IPS-15b (cell line): ENCODE measurements around the gene VTCN1.

ENCODE experiments used
- H3K27me3 ChIP-seq: one replicate; pipeline ENCODE4 v1.6.1; 2013; ENCODE audit warnings: low read length; ENCODE audit not compliant: control insufficient read depth, insufficient read depth
- H3K36me3 ChIP-seq: one replicate; pipeline ENCODE4 v1.6.1; 2013; ENCODE audit warnings: low read length; ENCODE audit not compliant: control insufficient read depth, insufficient read depth
- H3K4me1 ChIP-seq: one replicate; pipeline ENCODE4 v1.6.1; 2013; ENCODE audit warnings: mild to moderate bottlenecking, low read length; ENCODE audit not compliant: control insufficient read depth, insufficient read depth
- H3K4me3 ChIP-seq: one replicate; pipeline ENCODE4 v1.5.1; 2013; ENCODE audit warnings: low read depth, low read length
- H3K9ac ChIP-seq: one replicate; pipeline ENCODE4 v1.6.1; 2013; ENCODE audit warnings: low read depth, mild to moderate bottlenecking, low read length
- H3K9me3 ChIP-seq: one replicate; pipeline ENCODE4 v1.6.1; 2013; ENCODE audit warnings: mild to moderate bottlenecking, low read length; ENCODE audit not compliant: control insufficient read depth, insufficient read depth

VTCN1 gene

GRCh38 chr1:117177376-117177775 lies 33.4 kb downstream of the VTCN1 start:
- Histone ChIP-seq H3K4me3 (no peak overlapping the region), H3K36me3 (no peaks in the 10 kb centered on the region), H3K27me3 (no peaks in the 10 kb centered on the region), H3K9ac (no peak overlapping the region), H3K4me1 (peaks cover under 1% of the 10 kb centered on the region), H3K9me3 (no peaks in the 10 kb centered on the region)

- no peak overlapping the region for H3K4me3 ChIP-seq
- no peaks in the 10 kb centered on the region for H3K36me3 ChIP-seq
- no peaks in the 10 kb centered on the region for H3K27me3 ChIP-seq
- H3K9ac ChIP-seq, result no peak overlapping the region
- peaks cover 3% of the 10 kb centered on the region for H3K4me1 ChIP-seq
- no peaks in the 10 kb centered on the region for H3K9me3 ChIP-seq
Observed at GRCh38 chr1:117176579-117176978, 34.1 kb downstream of the VTCN1 start.

GRCh38 chr1:117174851-117175250 lies 35.9 kb downstream of the VTCN1 start:
- no peak overlapping the region for H3K9ac ChIP-seq
- no peaks in the 10 kb centered on the region for H3K27me3 ChIP-seq

GRCh38 chr1:117173691-117174090 lies 37.0 kb downstream of the VTCN1 start:
- Histone ChIP-seq H3K36me3 (no peaks in the 10 kb centered on the region), H3K9ac (no peak overlapping the region), H3K4me3 (no peak overlapping the region), H3K9me3 (no peaks in the 10 kb centered on the region), H3K27me3 (no peaks in the 10 kb centered on the region), H3K4me1 (peaks cover 3% of the 10 kb centered on the region)

More at GRCh38 chr1:117174851-117175250, 35.9 kb downstream of the VTCN1 start:
- Histone ChIP-seq H3K4me3 (no peak overlapping the region), H3K36me3 (no peaks in the 10 kb centered on the region), H3K4me1 (peaks cover 3% of the 10 kb centered on the region), H3K9me3 (no peaks in the 10 kb centered on the region)

- H3K9ac ChIP-seq, result no peak overlapping the region
- no peaks in the 10 kb centered on the region for H3K36me3 ChIP-seq
- H3K9me3 ChIP-seq, result no peaks in the 10 kb centered on the region
- H3K4me1 ChIP-seq, result peaks cover 3% of the 10 kb centered on the region
- H3K4me3 ChIP-seq, result no peak overlapping the region
- H3K27me3 ChIP-seq, result no peaks in the 10 kb centered on the region
Observed at GRCh38 chr1:117173006-117173405, 37.7 kb downstream of the VTCN1 start.

GRCh38 chr1:117171900-117172511 lies 38.7 kb downstream of the VTCN1 start:
- no peak overlapping the region for H3K4me3 ChIP-seq
- no peaks in the 10 kb centered on the region for H3K9me3 ChIP-seq
- H3K36me3 ChIP-seq, result no peaks in the 10 kb centered on the region
- peaks cover 3% of the 10 kb centered on the region for H3K4me1 ChIP-seq
- no peaks in the 10 kb centered on the region for H3K27me3 ChIP-seq
- H3K9ac ChIP-seq, result no peak overlapping the region

GRCh38 chr1:117169871-117170596 lies 40.7 kb downstream of the VTCN1 start:
- Histone ChIP-seq H3K9ac (no peak overlapping the region), H3K4me3 (no peak overlapping the region), H3K4me1 (peaks cover 3% of the 10 kb centered on the region), H3K9me3 (no peaks in the 10 kb centered on the region), H3K27me3 (no peaks in the 10 kb centered on the region), H3K36me3 (no peaks in the 10 kb centered on the region)

GRCh38 chr1:117167402-117167801 lies 43.3 kb downstream of the VTCN1 start:
- H3K9ac ChIP-seq, result no peak overlapping the region
- no peaks in the 10 kb centered on the region for H3K9me3 ChIP-seq
- H3K4me3 ChIP-seq, result no peak overlapping the region
- H3K27me3 ChIP-seq, result no peaks in the 10 kb centered on the region
- no peaks in the 10 kb centered on the region for H3K36me3 ChIP-seq
- H3K4me1 ChIP-seq, result peaks cover 2% of the 10 kb centered on the region

- Histone ChIP-seq H3K27me3 (no peaks in the 10 kb centered on the region), H3K4me3 (no peak overlapping the region), H3K9ac (no peak overlapping the region), H3K4me1 (no peaks in the 10 kb centered on the region), H3K9me3 (no peaks in the 10 kb centered on the region), H3K36me3 (no peaks in the 10 kb centered on the region)
Observed at GRCh38 chr1:117166076-117166475, 44.7 kb downstream of the VTCN1 start.

GRCh38 chr1:117164209-117164608 lies 46.5 kb downstream of the VTCN1 start:
- Histone ChIP-seq H3K27me3 (no peaks in the 10 kb centered on the region), H3K4me1 (no peaks in the 10 kb centered on the region), H3K4me3 (no peak overlapping the region), H3K36me3 (no peaks in the 10 kb centered on the region), H3K9me3 (no peaks in the 10 kb centered on the region), H3K9ac (no peak overlapping the region)

- Histone ChIP-seq H3K9ac (no peak overlapping the region), H3K27me3 (no peaks in the 10 kb centered on the region), H3K4me3 (no peak overlapping the region), H3K9me3 (no peaks in the 10 kb centered on the region), H3K4me1 (no peaks in the 10 kb centered on the region), H3K36me3 (no peaks in the 10 kb centered on the region)
Observed at GRCh38 chr1:117162816-117163215, 47.9 kb downstream of the VTCN1 start.

GRCh38 chr1:117161887-117162286 lies 48.8 kb downstream of the VTCN1 start:
- Histone ChIP-seq H3K4me1 (no peaks in the 10 kb centered on the region), H3K36me3 (no peaks in the 10 kb centered on the region), H3K9ac (no peak overlapping the region), H3K9me3 (no peaks in the 10 kb centered on the region), H3K27me3 (no peaks in the 10 kb centered on the region), H3K4me3 (no peak overlapping the region)
